ENCODE data around the gene PSMD14. TPM values are rescaled to one million over a fixed set of nuclear protein-coding genes. Genes with fewer than 3 reads are reported as not detected.

The PSMD14 gene
- total RNA-seq, 1 experiment from 2014 or later = 118 TPM

GRCh38 chr2:161388146-161388779, 80.0 kb downstream of the PSMD14 start:
- TF ChIP-seq ZFX (IDR thresholded peaks at IDR 0.05) = no peak
- no peak for TF ChIP-seq ATF3 (IDR thresholded peaks at IDR 0.05)
- no peak for TF ChIP-seq EZH2 (IDR thresholded peaks at IDR 0.05)
- no peak for TF ChIP-seq REST (IDR thresholded peaks at IDR 0.05; ENCODE audit: low read depth)
- TF ChIP-seq CTCF (IDR thresholded peaks at IDR 0.05 in 2 of 3, conservative IDR thresholded peaks at IDR 0.05 in 1 of 3; ENCODE audit: borderline replicate concordance in 1 of 3, insufficient read depth in 1 of 3, low read depth in 2 of 3, low read length in 2 of 3) = no peak
- TF ChIP-seq SIN3A (IDR thresholded peaks at IDR 0.05; ENCODE audit: low read depth) = no peak

More at GRCh38 chr2:161388146-161388779, 80.0 kb downstream of the PSMD14 start:
- no peaks in the 10 kb centered on the region for H4K20me1 ChIP-seq (ENCODE audit: insufficient read depth)
- no TSS peak for BruUV-seq (replicated peaks)
- H3K36me3 ChIP-seq (ENCODE audit: control insufficient read depth in 1 of 2, insufficient read depth in 2 of 2, low read length in 2 of 2) = peaks cover 4 to 5% of the 10 kb centered on the region in 2 experiments; a peak in 3 of 4 replicates
- no peaks in the 10 kb centered on the region for H3K9me2 ChIP-seq (ENCODE audit: insufficient read depth)
- RAD21 ChIA-PET (ENCODE audit: low non-redundant PET in 1 of 2, low total read pairs in 2 of 2, uncharacterized antibody in 2 of 2, unreplicated experiment in 2 of 2) = no interaction called here
- H3K27ac ChIP-seq (ENCODE audit: low read depth, low read length) = no peak overlapping the region
- CTCF ChIA-PET = no interaction called here
- H3K4me3 ChIP-seq (replicated peaks in 1 of 2; ENCODE audit: low read depth in 1 of 2, low read length in 2 of 2) = no peak overlapping the region
- no peak for ATAC-seq
- H3K9ac ChIP-seq (ENCODE audit: low read length) = no peak overlapping the region
- POLR2A ChIA-PET = interaction anchor here (1.4 kb wide), 1 partner anchor 11 kb away, joined by 3 read pairs; no protein-coding TSS in a partner anchor
- DNase-seq (ENCODE audit: low read depth, low spot score) = no peak
- no peaks in the 10 kb centered on the region for H3K27me3 ChIP-seq (ENCODE audit: insufficient read depth, low read length)
- intact Hi-C loops (cut with micrococcal nuclease) = no loop called here
- no peak overlapping the region for H2AFZ ChIP-seq (ENCODE audit: low read depth, low read length, poor library complexity, severe bottlenecking)
- H3K9me3 ChIP-seq (ENCODE audit: control insufficient read depth in 1 of 2, insufficient read depth in 1 of 2, low read depth in 1 of 2, low read length in 2 of 2) = no peaks in the 10 kb centered on the region
- H3K4me2 ChIP-seq (ENCODE audit: low read length) = no peak overlapping the region
- peaks cover 42% of the 10 kb centered on the region for H3K79me2 ChIP-seq (ENCODE audit: insufficient read depth, low read length)
- H3K4me1 ChIP-seq (ENCODE audit: control insufficient read depth in 1 of 2, insufficient read depth in 2 of 2, low read length in 2 of 2) = no peaks in the 10 kb centered on the region

Data from HCT116 (cell line).